Neural cell (in vitro differentiated cells): ENCODE measurements around the gene UVRAG.

ENCODE experiments used
- EZH2 ChIP-seq: fragments of 200-600, 300-800 bp; shearing (Covaris generic), sonication (generic); IDR thresholded peaks from 2 replicates; pipeline ENCODE4 v1.6.1; 2014; ENCODE audit warnings: antibody characterized with exemption, low read length, borderline replicate concordance, mild to moderate bottlenecking; ENCODE audit not compliant: insufficient read depth, poor library complexity, severe bottlenecking
- POLR2AphosphoS5 ChIP-seq: IDR thresholded peaks from 2 replicates; pipeline ENCODE4 v1.6.1; 2012
- RAD21 ChIP-seq: fragments of 450-650 bp; conservative IDR thresholded peaks from 2 replicates; pipeline ENCODE4 v1.6.1; 2014; ENCODE audit warnings: antibody characterized with exemption, mild to moderate bottlenecking, moderate library complexity
- TF ChIP-seq, protein P1 (sequence below): fragments of 450-650 bp; IDR thresholded peaks from 2 replicates; pipeline ENCODE4 v1.5.1; 2014; ENCODE audit warnings: antibody characterized with exemption, mild to moderate bottlenecking, moderate library complexity; ENCODE audit not compliant: poor library complexity, severe bottlenecking

- TF ChIP-seq, protein P1, sequence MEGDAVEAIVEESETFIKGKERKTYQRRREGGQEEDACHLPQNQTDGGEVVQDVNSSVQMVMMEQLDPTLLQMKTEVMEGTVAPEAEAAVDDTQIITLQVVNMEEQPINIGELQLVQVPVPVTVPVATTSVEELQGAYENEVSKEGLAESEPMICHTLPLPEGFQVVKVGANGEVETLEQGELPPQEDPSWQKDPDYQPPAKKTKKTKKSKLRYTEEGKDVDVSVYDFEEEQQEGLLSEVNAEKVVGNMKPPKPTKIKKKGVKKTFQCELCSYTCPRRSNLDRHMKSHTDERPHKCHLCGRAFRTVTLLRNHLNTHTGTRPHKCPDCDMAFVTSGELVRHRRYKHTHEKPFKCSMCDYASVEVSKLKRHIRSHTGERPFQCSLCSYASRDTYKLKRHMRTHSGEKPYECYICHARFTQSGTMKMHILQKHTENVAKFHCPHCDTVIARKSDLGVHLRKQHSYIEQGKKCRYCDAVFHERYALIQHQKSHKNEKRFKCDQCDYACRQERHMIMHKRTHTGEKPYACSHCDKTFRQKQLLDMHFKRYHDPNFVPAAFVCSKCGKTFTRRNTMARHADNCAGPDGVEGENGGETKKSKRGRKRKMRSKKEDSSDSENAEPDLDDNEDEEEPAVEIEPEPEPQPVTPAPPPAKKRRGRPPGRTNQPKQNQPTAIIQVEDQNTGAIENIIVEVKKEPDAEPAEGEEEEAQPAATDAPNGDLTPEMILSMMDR = no peak
- TF ChIP-seq RAD21 (no peak), EZH2 (no peak), POLR2AphosphoS5 (no peak)
These were observed 337.9 kb downstream of the UVRAG start for GRCh38 chr11:76152741-76153570.
